Neuronal stem cell (in vitro differentiated cells): ENCODE results near the gene PC.

Source experiments
- DNase-seq: peaks from one replicate; pipeline ENCODE4 v3.0.0-alpha.2; 2013; ENCODE audit warnings: low spot score
- H2AFZ ChIP-seq: one replicate; pipeline ENCODE4 v1.6.1; 2013; ENCODE audit warnings: mild to moderate bottlenecking, low read length, inconsistent platforms
- H2AK5ac ChIP-seq: 2 replicates; pipeline ENCODE4 v1.6.1; 2013; ENCODE audit warnings: low read depth, mild to moderate bottlenecking, inconsistent platforms, low read length, moderate library complexity, mixed read lengths
- H2BK120ac ChIP-seq: 2 replicates; pipeline ENCODE4 v1.6.1; 2013; ENCODE audit warnings: low read depth, mild to moderate bottlenecking, inconsistent platforms, low read length, moderate library complexity, mixed read lengths
- H2BK12ac ChIP-seq: one replicate; pipeline ENCODE4 v1.6.1; 2013; ENCODE audit warnings: low read length, inconsistent platforms
- H2BK15ac ChIP-seq: 2 replicates; pipeline ENCODE4 v1.6.1; 2013; ENCODE audit warnings: mild to moderate bottlenecking, low read length, inconsistent platforms, mixed read lengths
- H2BK5ac ChIP-seq: one replicate; pipeline ENCODE4 v1.6.1; 2013; ENCODE audit warnings: inconsistent platforms, mild to moderate bottlenecking, low read length, moderate library complexity
- H3K14ac ChIP-seq: one replicate; pipeline ENCODE4 v1.6.1; 2013; ENCODE audit warnings: low read length, inconsistent platforms
- H3K18ac ChIP-seq: 2 replicates; pipeline ENCODE4 v1.6.1; 2013; ENCODE audit warnings: low read length, inconsistent platforms
- H3K23ac ChIP-seq: 2 replicates; pipeline ENCODE4 v1.6.1; 2013; ENCODE audit warnings: low read depth, mild to moderate bottlenecking, mixed read lengths, low read length, inconsistent platforms; ENCODE audit not compliant: poor library complexity
- H3K27ac ChIP-seq: replicated peaks from 3 replicates; pipeline ENCODE4 v1.5.1; 2013; ENCODE audit warnings: low read length, inconsistent platforms
- H3K27me3 ChIP-seq, 3 experiments: 2 replicates each; pipeline ENCODE4 v1.6.1; 2013; ENCODE audit warnings: low read length in 3 of 3, mild to moderate bottlenecking in 2 of 3, inconsistent platforms in 1 of 3, low read depth in 1 of 3, mixed read lengths in 1 of 3, moderate library complexity in 1 of 3; ENCODE audit not compliant: control insufficient read depth in 3 of 3, insufficient read depth in 3 of 3
- H3K36me3 ChIP-seq, 2 donors: replicated peaks in 1 of 2; 2 replicates each; pipeline ENCODE4 v1.6.1; 2013; ENCODE audit warnings: low read length in 2 of 2; ENCODE audit not compliant: control insufficient read depth in 2 of 2, insufficient read depth in 2 of 2
- H3K4ac ChIP-seq: 2 replicates; pipeline ENCODE4 v1.6.1; 2013; ENCODE audit warnings: inconsistent platforms, mild to moderate bottlenecking, low read length, moderate library complexity
- H3K4me1 ChIP-seq, 2 donors: 1 replicate in 1 of 2; 2 replicates in 1 of 2; pipeline ENCODE4 v1.6.1; 2013; ENCODE audit warnings: low read length in 2 of 2, low read depth in 1 of 2; ENCODE audit not compliant: control insufficient read depth in 2 of 2, insufficient read depth in 1 of 2
- H3K4me2 ChIP-seq: one replicate; pipeline ENCODE4 v1.6.1; 2013; ENCODE audit warnings: mild to moderate bottlenecking, low read length, inconsistent platforms; ENCODE audit not compliant: insufficient read depth, poor library complexity, severe bottlenecking
- H3K4me3 ChIP-seq, 2 donors: 2 replicates each; pipeline ENCODE4 v1.5.1; 2013; ENCODE audit warnings: low read length in 2 of 2, mild to moderate bottlenecking in 2 of 2, inconsistent platforms in 1 of 2, moderate library complexity in 1 of 2
- H3K79me1 ChIP-seq: one replicate; pipeline ENCODE4 v1.6.1; 2013; ENCODE audit warnings: low read depth, mild to moderate bottlenecking, inconsistent platforms, low read length, moderate library complexity
- H3K9ac ChIP-seq: one replicate; pipeline ENCODE4 v1.6.1; 2013; ENCODE audit warnings: mild to moderate bottlenecking, low read depth, low read length, inconsistent platforms; ENCODE audit not compliant: poor library complexity
- H3K9me3 ChIP-seq, 2 donors: replicated peaks in 1 of 2; 2 replicates each; pipeline versions ENCODE3 to v1.6.1; 2013; ENCODE audit warnings: low read length in 2 of 2, mild to moderate bottlenecking in 2 of 2, inconsistent platforms in 1 of 2, low read depth in 1 of 2, mixed read lengths in 1 of 2, moderate library complexity in 1 of 2; ENCODE audit not compliant: control insufficient read depth in 2 of 2, insufficient read depth in 1 of 2
- H4K8ac ChIP-seq: one replicate; pipeline ENCODE4 v1.6.1; 2013; ENCODE audit warnings: low read depth, mild to moderate bottlenecking, inconsistent platforms, low read length, moderate library complexity
- H4K91ac ChIP-seq: one replicate; pipeline ENCODE4 v1.6.1; 2013; ENCODE audit warnings: low read length, low read depth, mild to moderate bottlenecking, inconsistent platforms; ENCODE audit not compliant: poor library complexity
- WGBS, 2 donors: extraction: QIAGEN DNeasy Blood & Tissue Kit; methylation state at CpG; one replicate each; pipeline ENCODE4 v1.1.7; 2013; ENCODE audit warnings: missing lambda C conversion rate in 2 of 2, mixed read lengths in 1 of 2; ENCODE audit not compliant: insufficient read length in 2 of 2, insufficient replicate concordance in 1 of 2; ENCODE audit errors: extremely low coverage in 2 of 2; 5-methylcytosine and 5-hydroxymethylcytosine counted together

PC gene

DNA sequence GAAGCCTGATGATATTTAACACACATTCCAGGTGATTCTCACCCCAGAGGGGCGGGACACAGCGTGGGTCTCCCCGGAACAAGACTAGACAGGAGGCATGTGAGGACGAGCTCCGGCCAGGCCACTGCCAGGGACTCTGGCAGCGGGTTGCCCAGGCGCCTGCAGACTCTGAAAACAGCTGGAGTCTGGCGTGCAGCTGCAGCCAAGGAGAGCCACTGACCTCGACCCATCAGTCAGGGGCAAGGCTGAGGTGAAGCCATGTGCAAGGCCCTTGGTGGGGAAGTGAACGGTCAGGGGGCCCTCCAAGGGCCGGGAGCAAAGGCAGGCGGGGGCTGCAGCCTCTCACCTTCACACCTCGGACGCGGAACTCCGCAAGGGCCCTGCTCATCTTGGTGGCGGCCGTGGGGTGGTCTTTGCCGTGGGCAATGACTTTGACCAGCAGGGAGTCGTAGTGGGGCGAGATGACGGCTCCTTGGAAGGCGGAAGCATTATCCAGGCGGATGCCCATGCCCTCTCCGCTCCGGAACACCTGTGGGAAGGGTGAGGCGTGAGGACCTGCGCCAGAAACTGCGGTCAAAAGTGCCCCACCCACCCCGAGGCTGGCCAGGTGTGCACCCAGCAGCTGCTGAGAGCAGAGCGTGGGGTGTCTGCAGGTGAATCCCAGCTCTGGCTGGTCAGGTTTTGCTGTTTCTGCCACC lies 94.6 kb downstream of the PC start:
- no peak overlapping the region for H3K4ac ChIP-seq
- H2AFZ ChIP-seq = no peak overlapping the region
- no peak for DNase-seq
- no peak overlapping the region for H3K14ac ChIP-seq
- peaks cover 4 to 7% of the 10 kb centered on the region in 2 donors for H3K36me3 ChIP-seq
- no peaks in the 10 kb centered on the region for H3K4me1 ChIP-seq
- no peak overlapping the region for H2BK5ac ChIP-seq
- no peak overlapping the region for H2BK12ac ChIP-seq
- H3K27me3 ChIP-seq = no peaks in the 10 kb centered on the region
- H2BK15ac ChIP-seq = no peak overlapping the region
- H4K91ac ChIP-seq = no peak overlapping the region
- H3K27ac ChIP-seq = no peak overlapping the region
- no peak overlapping the region for H3K4me3 ChIP-seq
- H3K9me3 ChIP-seq = no peaks in the 10 kb centered on the region
- no peak overlapping the region for H2AK5ac ChIP-seq
- H3K4me2 ChIP-seq = no peak overlapping the region
- peak overlapping the region; percentile 35 for H3K18ac ChIP-seq
- WGBS, 2 donors = no CpG with 5 or more reads among the region's 31 CpGs
- H2BK120ac ChIP-seq = no peak overlapping the region
- no peak overlapping the region for H3K9ac ChIP-seq
- no peak overlapping the region for H3K23ac ChIP-seq
- peaks cover 6% of the 10 kb centered on the region for H3K79me1 ChIP-seq
- no peak overlapping the region for H4K8ac ChIP-seq

DNA sequence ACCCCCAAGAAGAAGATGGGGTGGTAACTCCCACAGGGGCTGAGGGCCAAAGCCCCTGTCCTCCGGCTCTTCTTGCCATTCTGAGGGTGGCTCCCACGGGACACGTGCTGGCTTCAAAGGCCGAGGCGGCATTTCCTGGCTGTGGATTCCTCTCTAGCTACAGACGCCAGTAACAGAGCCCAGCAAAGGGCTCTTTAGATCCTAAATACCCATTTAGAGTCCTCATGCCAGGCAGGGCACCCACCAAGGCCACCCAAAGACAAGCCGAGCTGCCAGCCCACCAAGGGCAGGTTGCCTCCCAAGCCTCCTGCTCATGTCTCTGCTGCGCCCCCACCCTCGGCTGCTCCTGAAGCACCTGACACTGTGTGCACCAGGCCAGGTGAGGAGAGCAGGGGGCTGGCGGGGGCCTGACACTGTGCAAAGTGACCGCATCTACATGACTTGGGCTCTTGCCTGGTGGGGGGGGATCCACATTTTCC lies 95.6 kb downstream of the PC start:
- no peak for DNase-seq
- no peak overlapping the region for H2AK5ac ChIP-seq
- WGBS, 2 donors = no CpG with 5 or more reads among the region's 11 CpGs

DNA sequence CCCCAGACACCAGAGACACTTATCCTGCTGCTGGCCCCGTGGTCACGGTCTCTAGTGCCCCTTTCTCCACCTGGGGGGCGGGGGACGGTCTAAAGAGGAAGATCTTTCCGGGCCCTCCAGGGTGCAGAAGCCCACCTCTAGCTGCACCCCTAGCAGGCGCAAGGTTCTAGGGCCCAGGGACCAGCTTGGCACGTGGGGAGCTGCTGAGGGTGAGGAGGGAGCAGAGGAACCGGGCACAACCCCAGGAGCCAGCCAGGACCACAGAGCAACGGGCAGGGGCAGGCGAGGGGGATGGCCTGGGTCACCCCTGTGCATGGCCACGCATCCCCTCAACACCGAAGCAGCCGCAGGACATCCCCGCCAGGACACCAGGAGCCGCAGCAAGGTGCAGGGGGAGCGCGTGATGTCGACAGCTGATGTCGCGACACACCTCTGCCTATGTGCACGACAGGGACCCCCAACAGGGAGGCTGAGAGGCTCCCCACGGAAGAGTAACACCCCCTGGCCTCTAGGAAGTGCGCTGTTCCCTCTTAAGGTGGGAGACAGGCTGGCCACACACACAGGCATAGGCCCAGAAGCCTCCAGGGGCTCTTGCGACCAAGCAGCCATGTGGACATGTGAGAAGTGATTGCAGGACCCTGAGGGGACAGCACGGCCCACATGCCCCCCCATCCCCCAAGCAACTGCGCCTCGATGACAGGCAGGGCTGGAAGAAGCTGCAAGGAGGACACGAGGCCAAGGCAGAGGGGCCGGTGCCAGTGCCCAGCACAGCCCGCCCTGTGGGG lies 96.2 kb downstream of the PC start:
- peaks cover 7% of the 10 kb centered on the region for H3K79me1 ChIP-seq
- no CpG with 5 or more reads among the region's 30 CpGs for WGBS, 2 donors
- no peak overlapping the region for H3K4ac ChIP-seq
- H3K23ac ChIP-seq = no peak overlapping the region
- DNase-seq = no peak
- H2BK12ac ChIP-seq = no peak overlapping the region
- no peaks in the 10 kb centered on the region for H3K9me3 ChIP-seq
- H3K14ac ChIP-seq = peak overlapping the region; percentile 38
- peaks cover 3 to 14% of the 10 kb centered on the region in 2 donors for H3K36me3 ChIP-seq
- no peak overlapping the region for H3K18ac ChIP-seq
- H4K8ac ChIP-seq = no peak overlapping the region
- peaks cover 0 to 4% of the 10 kb centered on the region in 2 donors for H3K4me1 ChIP-seq
- H3K27ac ChIP-seq = no peak overlapping the region
- H4K91ac ChIP-seq = no peak overlapping the region
- H2BK5ac ChIP-seq = no peak overlapping the region
- H3K27me3 ChIP-seq = no peaks in the 10 kb centered on the region
- no peak overlapping the region for H2BK120ac ChIP-seq
- H3K9ac ChIP-seq = no peak overlapping the region
- H2BK15ac ChIP-seq = no peak overlapping the region
- no peak overlapping the region for H3K4me2 ChIP-seq
- H2AK5ac ChIP-seq = no peak overlapping the region
- H3K4me3 ChIP-seq = no peak overlapping the region
- no peak overlapping the region for H2AFZ ChIP-seq

More for the DNA sequence above, 95.6 kb downstream of the PC start:
- H3K79me1 ChIP-seq = peaks cover 6% of the 10 kb centered on the region
- H2AFZ ChIP-seq = no peak overlapping the region
- H3K9ac ChIP-seq = no peak overlapping the region
- H2BK5ac ChIP-seq = no peak overlapping the region
- H3K4ac ChIP-seq = no peak overlapping the region
- H3K4me2 ChIP-seq = no peak overlapping the region
- H4K91ac ChIP-seq = no peak overlapping the region
- H4K8ac ChIP-seq = peak overlapping the region; percentile 82
- no peak overlapping the region for H2BK12ac ChIP-seq
- H3K4me1 ChIP-seq = peaks cover 0 to under 1% of the 10 kb centered on the region in 2 donors
- H3K4me3 ChIP-seq = no peak overlapping the region
- H3K9me3 ChIP-seq = no peaks in the 10 kb centered on the region
- peaks cover 4 to 13% of the 10 kb centered on the region in 2 donors for H3K36me3 ChIP-seq
- H3K18ac ChIP-seq = no peak overlapping the region
- H3K27me3 ChIP-seq = no peaks in the 10 kb centered on the region
- no peak overlapping the region for H3K27ac ChIP-seq
- no peak overlapping the region for H3K14ac ChIP-seq
- no peak overlapping the region for H3K23ac ChIP-seq
- no peak overlapping the region for H2BK15ac ChIP-seq
- H2BK120ac ChIP-seq = no peak overlapping the region
